Esophagus squamous epithelium (tissue), 4 donors: Measurements from ENCODE around the gene ASB8.

Experiments
- CTCF ChIP-seq, 6 experiments: fragments of 450-650 bp in 4 of 6; fragments of 200-600 bp in 2 of 6; sonication (generic) in 2 of 6; IDR thresholded peaks; one replicate each; pipeline ENCODE4 v1.5.1; 2016 to 2019; ENCODE audit warnings: antibody characterized with exemption in 6 of 6, mild to moderate bottlenecking in 4 of 6, moderate library complexity in 4 of 6
- POLR2A ChIP-seq, 4 donors: fragments of 450-650 bp; IDR thresholded peaks; one replicate each; pipeline ENCODE4 v1.6.1; 2017; ENCODE audit warnings: antibody characterized with exemption in 4 of 4, mild to moderate bottlenecking in 4 of 4, moderate library complexity in 3 of 4

- no peak for TF ChIP-seq CTCF (IDR thresholded peaks at IDR 0.05)
- no peak for TF ChIP-seq POLR2A (IDR thresholded peaks at IDR 0.05)
Measured at GRCh38 chr12:48169011-48169410, 11.7 kb upstream of the ASB8 start.
